IMR-90 (cell line): ENCODE results near the gene IL19. TPM values are rescaled to one million over a fixed set of nuclear protein-coding genes. Genes with fewer than 3 reads are reported as not detected.

Experiments used
- ATAC-seq: fragments of 200-7000 bp; cut with Tn5 transposase; 2 replicates; pipeline ENCODE4 v1.9.1; 2020; ENCODE audit warnings: low read depth, mild to moderate bottlenecking, moderate library complexity
- BruUV-seq: library from RNA; stranded (reverse); fragments of 400-500 nt; replicated peaks from 2 replicates; lab custom pipeline; 2021; lab: Mats Ljungman, UMichigan
- CTCF ChIA-PET: fragments of 300-600 bp; formaldehyde crosslinking; extraction: SDS; loops from one replicate; lab custom pipeline; 2021; ENCODE audit warnings: antibody characterized with exemption; lab: Yijun Ruan, JAX
- POLR2A ChIA-PET: fragments of 300-600 bp; sonication (Branson Sonifier 250); formaldehyde crosslinking; loops from one replicate; lab custom pipeline; 2022; ENCODE audit warnings: antibody characterized with exemption; ENCODE audit not compliant: unreplicated experiment; lab: Charles Lee
- DNase-seq: peaks from one replicate; pipeline ENCODE4 v3.0.0; 2013
- H2AFZ ChIP-seq: replicated peaks from 2 replicates; pipeline ENCODE3; 2013; ENCODE audit warnings: low read length, mild to moderate bottlenecking; ENCODE audit not compliant: poor library complexity
- H2AK5ac ChIP-seq: 2 replicates; pipeline ENCODE4 v1.6.1; 2013; ENCODE audit warnings: low read depth, low read length, inconsistent platforms
- H2AK9ac ChIP-seq: replicated peaks from 2 replicates; pipeline ENCODE3; 2013; ENCODE audit warnings: mild to moderate bottlenecking, low read depth, low read length, moderate library complexity; ENCODE audit not compliant: poor library complexity
- H2BK120ac ChIP-seq: 2 replicates; pipeline ENCODE4 v1.6.1; 2013; ENCODE audit warnings: low read depth, low read length, inconsistent platforms
- H2BK15ac ChIP-seq: 3 replicates; pipeline ENCODE4 v1.6.1; 2013; ENCODE audit warnings: low read depth, low read length, inconsistent platforms
- H2BK20ac ChIP-seq: 2 replicates; pipeline ENCODE4 v1.6.1; 2013; ENCODE audit warnings: low read depth, mild to moderate bottlenecking, inconsistent platforms, low read length, moderate library complexity
- H2BK5ac ChIP-seq: 2 replicates; pipeline ENCODE4 v1.6.1; 2013; ENCODE audit warnings: mild to moderate bottlenecking, low read depth, low read length, inconsistent platforms; ENCODE audit not compliant: poor library complexity, severe bottlenecking
- H3K14ac ChIP-seq: replicated peaks from 2 replicates; pipeline ENCODE4 v1.6.1; 2013; ENCODE audit warnings: low read depth, low read length, inconsistent platforms
- H3K18ac ChIP-seq: 2 replicates; pipeline ENCODE4 v1.6.1; 2013; ENCODE audit warnings: low read depth, low read length, control low read depth
- H3K23ac ChIP-seq: 2 replicates; pipeline ENCODE4 v1.6.1; 2013; ENCODE audit warnings: low read depth, low read length, inconsistent platforms
- H3K27ac ChIP-seq: 2 replicates; pipeline ENCODE4 v1.5.1; 2013; ENCODE audit warnings: mild to moderate bottlenecking, control low read depth, low read length; ENCODE audit not compliant: insufficient read depth
- H3K27me3 ChIP-seq: 2 replicates; pipeline ENCODE4 v1.6.1; 2013; ENCODE audit warnings: low read length; ENCODE audit not compliant: control insufficient read depth, insufficient read depth
- H3K36me3 ChIP-seq: 2 replicates; pipeline ENCODE4 v1.6.1; 2013; ENCODE audit warnings: low read length, mixed read lengths; ENCODE audit not compliant: control insufficient read depth, insufficient read depth
- H3K4ac ChIP-seq: 2 replicates; pipeline ENCODE4 v1.6.1; 2013; ENCODE audit warnings: low read depth, low read length, inconsistent platforms
- H3K4me1 ChIP-seq: 2 replicates; pipeline ENCODE4 v1.6.1; 2013; ENCODE audit warnings: low read length, mixed read lengths; ENCODE audit not compliant: control insufficient read depth, insufficient read depth
- H3K4me2 ChIP-seq: 2 replicates; pipeline ENCODE4 v1.6.1; 2013; ENCODE audit warnings: low read depth, mild to moderate bottlenecking, control low read depth, low read length, moderate library complexity
- H3K4me3 ChIP-seq: 2 replicates; pipeline ENCODE4 v1.5.1; 2013; ENCODE audit warnings: low read depth, mild to moderate bottlenecking, control low read depth, low read length, moderate library complexity; ENCODE audit not compliant: insufficient read depth
- H3K56ac ChIP-seq: 2 replicates; pipeline ENCODE4 v1.6.1; 2013; ENCODE audit warnings: low read length, inconsistent platforms; ENCODE audit not compliant: insufficient read depth; ENCODE audit errors: extremely low read depth
- H3K79me1 ChIP-seq, 2 experiments: 2 replicates each; pipeline ENCODE4 v1.6.1; 2013; ENCODE audit warnings: low read length in 2 of 2, inconsistent platforms in 1 of 2, low read depth in 1 of 2
- H3K9ac ChIP-seq: 2 replicates; pipeline ENCODE4 v1.6.1; 2013; ENCODE audit warnings: low read depth, low read length, control low read depth
- H3K9me1 ChIP-seq: 2 replicates; pipeline ENCODE4 v1.6.1; 2013; ENCODE audit warnings: low read length, inconsistent platforms; ENCODE audit not compliant: insufficient read depth
- H3K9me3 ChIP-seq: 2 replicates; pipeline ENCODE4 v1.6.1; 2013; ENCODE audit warnings: low read length; ENCODE audit not compliant: control insufficient read depth, insufficient read depth
- H4K20me1 ChIP-seq: 2 replicates; pipeline ENCODE4 v1.6.1; 2013; ENCODE audit warnings: low read length, inconsistent platforms; ENCODE audit not compliant: insufficient read depth
- H4K5ac ChIP-seq: 2 replicates; pipeline ENCODE4 v1.6.1; 2013; ENCODE audit warnings: mild to moderate bottlenecking, low read depth, low read length, control low read depth
- H4K8ac ChIP-seq, 2 experiments: 2 replicates each; pipeline ENCODE4 v1.6.1; 2013; ENCODE audit warnings: low read depth in 2 of 2, low read length in 2 of 2, control low read depth in 1 of 2, inconsistent platforms in 1 of 2
- H4K91ac ChIP-seq: 2 replicates; pipeline ENCODE4 v1.6.1; 2013; ENCODE audit warnings: low read depth, low read length, inconsistent platforms; ENCODE audit not compliant: insufficient read depth
- MXI1 ChIP-seq: IDR thresholded peaks from 2 replicates; pipeline ENCODE4 v1.6.1; 2012; ENCODE audit warnings: low read depth, mild to moderate bottlenecking, low read length, moderate library complexity, borderline replicate concordance
- WGBS, 2 experiments: methylation state at CpG; one replicate each; pipeline versions ENCODE4 v1.1.5 to v1.1.7; 2013; ENCODE audit warnings: missing lambda C conversion rate in 2 of 2; ENCODE audit not compliant: insufficient read length in 1 of 2; ENCODE audit errors: extremely low coverage in 2 of 2; 5-methylcytosine and 5-hydroxymethylcytosine counted together
- dilution Hi-C: fragments of 300-500 bp; cut with HindIII; formaldehyde crosslinking; loops from one replicate; pipeline ENCODE4 v1.14.3; 2018; ENCODE audit warnings: low sequenced_read_pairs; ENCODE audit not compliant: unreplicated experiment
- in situ Hi-C: fragments of 300-500 bp; cut with MboI; formaldehyde crosslinking; loops from 3 replicates; pipeline ENCODE4 v1.14.3; 2019; ENCODE audit warnings: low sequenced_read_pairs, inconsistent platforms, mixed read lengths
- intact Hi-C: fragments of 100-400 bp; cut with micrococcal nuclease; formaldehyde crosslinking; loops from 2 replicates; pipeline ENCODE4 v1.10.0; 2022
- polyA plus RNA-seq, 3 experiments: library from polyadenylated mRNA; depleted of rRNA; stranded (reverse); fragments of >200 nt; gene quantifications; 2 replicates each; pipeline ENCODE4 v1.2.3, GENCODE V29; 2012; ENCODE audit warnings: low replicate concordance in 1 of 3
- total RNA-seq: library from RNA; depleted of rRNA; stranded (reverse); fragments of >200 nt; gene quantifications from 2 replicates; pipeline ENCODE4 v1.2.3, GENCODE V29; 2012

Gene IL19
- total and polyA plus RNA-seq, 2 of the 4 experiments (the other 2 are of a cell fraction), result not detected

DNA sequence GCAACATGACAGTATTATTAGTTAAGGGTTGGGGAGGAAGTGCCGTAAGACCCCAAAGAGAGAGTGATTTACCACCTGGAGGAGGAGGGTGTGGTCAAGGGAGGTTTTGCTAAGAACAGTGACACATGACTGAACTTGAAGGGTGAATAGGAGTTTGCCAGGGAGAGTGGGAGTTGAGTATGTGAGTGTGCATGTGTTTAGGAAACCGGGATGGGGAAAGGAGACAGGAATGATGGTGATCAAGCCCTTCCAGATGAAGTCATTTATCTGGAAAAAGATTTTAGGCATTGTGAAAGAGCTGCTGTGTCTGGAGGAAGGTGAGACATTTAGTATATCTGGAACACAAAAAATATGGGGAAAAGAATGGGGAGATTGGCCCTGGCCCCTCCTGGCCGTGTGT is 29.8 kb downstream of the IL19 start:
- no peak overlapping the region for H2AFZ ChIP-seq
- no peak overlapping the region for H4K8ac ChIP-seq
- no peak overlapping the region for H3K56ac ChIP-seq
- H4K20me1 ChIP-seq, result no peaks in the 10 kb centered on the region
- no peak overlapping the region for H2AK9ac ChIP-seq
- TF ChIP-seq MXI1, result no peak
- H2BK5ac ChIP-seq, result no peak overlapping the region
- H3K18ac ChIP-seq, result no peak overlapping the region
- no peak overlapping the region for H3K27ac ChIP-seq
- H3K9ac ChIP-seq, result no peak overlapping the region
- no TSS peak for BruUV-seq
- intact Hi-C loops (no loop called here), dilution Hi-C loops (no loop called here), in situ Hi-C loops (no loop called here)
- no peak overlapping the region for H3K23ac ChIP-seq
- no peak overlapping the region for H3K4me3 ChIP-seq
- no peaks in the 10 kb centered on the region for H3K79me1 ChIP-seq
- no peak overlapping the region for H3K4me2 ChIP-seq
- H4K91ac ChIP-seq, result no peak overlapping the region
- WGBS, 2 experiments, result 74% methylated on average over 3 of the region's 3 CpGs; no CpG with 5 or more reads in 1 of the 2 experiments
- peaks cover 7% of the 10 kb centered on the region; the same call in 1 of the 2 replicates for H3K9me1 ChIP-seq
- H2BK15ac ChIP-seq, result no peak overlapping the region
- no peak overlapping the region for H3K14ac ChIP-seq
- no peaks in the 10 kb centered on the region for H3K4me1 ChIP-seq
- no peaks in the 10 kb centered on the region for H3K36me3 ChIP-seq
- H3K9me3 ChIP-seq, result no peaks in the 10 kb centered on the region
- DNase-seq, result no peak
- H2BK120ac ChIP-seq, result no peak overlapping the region
- no peak overlapping the region for H2BK20ac ChIP-seq
- H4K5ac ChIP-seq, result no peak overlapping the region
- ChIA-PET POLR2A (no interaction called here), CTCF (no interaction called here)
- no peak overlapping the region for H2AK5ac ChIP-seq
- H3K27me3 ChIP-seq, result peaks cover 2% of the 10 kb centered on the region; the same call in 1 of the 2 replicates
- no peak overlapping the region for H3K4ac ChIP-seq
- no peak for ATAC-seq
